ENCODE results near the gene PLAC8L1. TPM values are rescaled to one million over a fixed set of nuclear protein-coding genes. Genes with fewer than 3 reads are reported as not detected.

PLAC8L1 gene
- total and polyA plus RNA-seq, 2 of the 13 experiments (the other 11 are each of a cell fraction or from before 2014, with no cell fraction given): 0.44 TPM; not detected in 1

DNA sequence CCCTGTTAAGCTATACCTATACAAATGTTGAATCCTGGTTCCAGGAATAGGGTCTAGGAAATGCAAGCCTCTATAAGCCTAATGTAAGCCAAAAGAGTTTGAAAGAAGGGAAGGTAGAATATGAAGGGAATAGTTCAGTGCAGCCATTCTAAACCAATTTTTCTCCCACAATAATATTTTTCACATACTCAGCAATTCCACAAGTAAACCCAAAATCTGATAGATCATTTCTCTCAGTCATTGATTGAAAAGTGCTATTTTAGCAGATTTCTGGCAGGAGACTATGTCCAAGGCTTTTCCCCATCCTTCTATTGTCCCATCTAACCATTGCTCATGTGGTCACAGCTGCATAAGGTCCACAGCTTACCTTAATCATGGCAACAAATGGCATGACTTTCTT is 20.7 kb upstream of the PLAC8L1 start:
- FAIRE-seq (no peak), ATAC-seq (no peak), DNase-seq (ENCODE audit: low spot score) (no peak)
- Histone ChIP-seq H4K20me1 (ENCODE audit: insufficient read depth, low read length) (no peaks in the 10 kb centered on the region), H2AFZ (ENCODE audit: low read length) (no peak overlapping the region), H3K9ac (ENCODE audit: insufficient read depth, low read depth, low read length) (no peak overlapping the region), H3K27ac (ENCODE audit: extremely low read length, insufficient read depth, low read length) (no peak overlapping the region), H3K4me3 (replicated peaks in 1 of 3; ENCODE audit: insufficient read depth in 1 of 3, low read depth in 2 of 3, low read length in 3 of 3) (no peak overlapping the region), H3K79me2 (ENCODE audit: insufficient read depth, low read length) (no peaks in the 10 kb centered on the region), H3K4me2 (ENCODE audit: low read depth, low read length) (no peak overlapping the region), H3K36me3 (replicated peaks in 1 of 2; ENCODE audit: control insufficient read depth in 1 of 2, insufficient read depth in 2 of 2, low read length in 2 of 2) (peaks cover 9 to 76% of the 10 kb centered on the region in 2 experiments), H3K4me1 (ENCODE audit: insufficient read depth, low read length) (no peaks in the 10 kb centered on the region), H3K27me3 (ENCODE audit: control insufficient read depth in 1 of 2, insufficient read depth in 2 of 2, low read length in 2 of 2) (no peaks in the 10 kb centered on the region), H3K9me3 (ENCODE audit: low read length) (no peaks in the 10 kb centered on the region)
- CTCF ChIA-PET (ENCODE audit: low intra/inter-chr PET ratio, low total read pairs): no interaction called here
- TF ChIP-seq, protein P1, sequence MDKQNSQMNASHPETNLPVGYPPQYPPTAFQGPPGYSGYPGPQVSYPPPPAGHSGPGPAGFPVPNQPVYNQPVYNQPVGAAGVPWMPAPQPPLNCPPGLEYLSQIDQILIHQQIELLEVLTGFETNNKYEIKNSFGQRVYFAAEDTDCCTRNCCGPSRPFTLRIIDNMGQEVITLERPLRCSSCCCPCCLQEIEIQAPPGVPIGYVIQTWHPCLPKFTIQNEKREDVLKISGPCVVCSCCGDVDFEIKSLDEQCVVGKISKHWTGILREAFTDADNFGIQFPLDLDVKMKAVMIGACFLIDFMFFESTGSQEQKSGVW (CRISPR knock-in tag; IDR thresholded peaks at IDR 0.05; ENCODE audit: borderline replicate concordance): no peak
- TF ChIP-seq, protein P2, sequence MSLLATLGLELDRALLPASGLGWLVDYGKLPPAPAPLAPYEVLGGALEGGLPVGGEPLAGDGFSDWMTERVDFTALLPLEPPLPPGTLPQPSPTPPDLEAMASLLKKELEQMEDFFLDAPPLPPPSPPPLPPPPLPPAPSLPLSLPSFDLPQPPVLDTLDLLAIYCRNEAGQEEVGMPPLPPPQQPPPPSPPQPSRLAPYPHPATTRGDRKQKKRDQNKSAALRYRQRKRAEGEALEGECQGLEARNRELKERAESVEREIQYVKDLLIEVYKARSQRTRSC (CRISPR knock-in tag; IDR thresholded peaks at IDR 0.05; ENCODE audit: low read depth): no peak
- TF ChIP-seq MAFF (IDR thresholded peaks at IDR 0.05; ENCODE audit: low read depth, low read length): peak; percentile 85
- TF ChIP-seq, protein P3, sequence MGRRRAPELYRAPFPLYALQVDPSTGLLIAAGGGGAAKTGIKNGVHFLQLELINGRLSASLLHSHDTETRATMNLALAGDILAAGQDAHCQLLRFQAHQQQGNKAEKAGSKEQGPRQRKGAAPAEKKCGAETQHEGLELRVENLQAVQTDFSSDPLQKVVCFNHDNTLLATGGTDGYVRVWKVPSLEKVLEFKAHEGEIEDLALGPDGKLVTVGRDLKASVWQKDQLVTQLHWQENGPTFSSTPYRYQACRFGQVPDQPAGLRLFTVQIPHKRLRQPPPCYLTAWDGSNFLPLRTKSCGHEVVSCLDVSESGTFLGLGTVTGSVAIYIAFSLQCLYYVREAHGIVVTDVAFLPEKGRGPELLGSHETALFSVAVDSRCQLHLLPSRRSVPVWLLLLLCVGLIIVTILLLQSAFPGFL (CRISPR knock-in tag; IDR thresholded peaks at IDR 0.05): no peak
- TF ChIP-seq MAFK (conservative IDR thresholded peaks at IDR 0.05 in 1 of 2, IDR thresholded peaks at IDR 0.05 in 1 of 2; ENCODE audit: low read length in 2 of 2): peak; percentile 82 to 88
- intact Hi-C loops (cut with micrococcal nuclease; ENCODE audit: unreplicated experiment) (no loop called here), in situ Hi-C loops (cut with HindIII; ENCODE audit: extremely low pct_ligation_motif_present, low pct_unique_long_range_greater_than_20kb) (loop anchor here (25.0 kb wide), 1 partner anchor 311 kb away; the partner anchor contains the start of gene TCERG1)
- no TSS peak for BruUV-seq (replicated peaks)
- POLR2A ChIA-PET: no interaction called here

DNA sequence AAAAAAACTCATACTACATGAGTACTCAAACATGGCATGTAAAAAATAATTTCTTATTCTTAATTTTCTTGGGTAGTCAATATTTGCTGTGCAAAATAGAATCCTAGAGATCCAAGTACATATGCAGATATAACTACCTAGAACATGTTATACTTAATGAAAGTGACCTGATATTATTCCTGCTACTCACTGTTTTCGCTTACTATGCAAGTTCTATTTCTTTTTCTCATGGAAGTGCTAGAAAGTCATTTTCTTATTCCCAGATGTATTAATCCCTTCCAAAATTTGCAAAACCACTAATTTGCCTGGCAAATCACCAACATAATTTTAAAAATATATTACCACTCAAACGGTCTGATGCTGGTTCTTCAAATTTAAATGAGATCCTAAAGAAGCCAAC is 19.2 kb upstream of the PLAC8L1 start:
- no peaks in the 10 kb centered on the region for H3K79me2 ChIP-seq (ENCODE audit: insufficient read depth, low read length)
- ATAC-seq (no peak), FAIRE-seq (no peak), DNase-seq (ENCODE audit: low spot score) (no peak)
- H2AFZ ChIP-seq (ENCODE audit: low read length): no peak overlapping the region
- ChIA-PET CTCF (ENCODE audit: low intra/inter-chr PET ratio, low total read pairs) (no interaction called here), POLR2A (no interaction called here)
- WGBS (ENCODE audit: low lambda C conversion rate): 93% methylated on average over 2 of the region's 2 CpGs
- no peaks in the 10 kb centered on the region for H3K9me3 ChIP-seq (ENCODE audit: low read length)
- H3K9ac ChIP-seq (ENCODE audit: insufficient read depth, low read depth, low read length): no peak overlapping the region
- H3K4me1 ChIP-seq (ENCODE audit: insufficient read depth, low read length): peaks cover 11% of the 10 kb centered on the region
- no peak overlapping the region for H3K4me2 ChIP-seq (ENCODE audit: low read depth, low read length)
- H3K4me3 ChIP-seq (replicated peaks in 1 of 3; ENCODE audit: insufficient read depth in 1 of 3, low read depth in 2 of 3, low read length in 3 of 3): no peak overlapping the region
- no peaks in the 10 kb centered on the region for H3K27me3 ChIP-seq (ENCODE audit: control insufficient read depth in 1 of 2, insufficient read depth in 2 of 2, low read length in 2 of 2)
- H3K36me3 ChIP-seq (replicated peaks in 1 of 2; ENCODE audit: control insufficient read depth in 1 of 2, insufficient read depth in 2 of 2, low read length in 2 of 2): peaks cover 9 to 80% of the 10 kb centered on the region in 2 experiments
- in situ Hi-C loops (cut with HindIII; ENCODE audit: extremely low pct_ligation_motif_present, low pct_unique_long_range_greater_than_20kb) (no loop called here), intact Hi-C loops (cut with micrococcal nuclease; ENCODE audit: unreplicated experiment) (no loop called here)
- no peaks in the 10 kb centered on the region for H4K20me1 ChIP-seq (ENCODE audit: insufficient read depth, low read length)
- BruUV-seq (replicated peaks): no TSS peak
- H3K27ac ChIP-seq (ENCODE audit: extremely low read length, insufficient read depth, low read length): no peak overlapping the region
- TF ChIP-seq, protein P4, sequence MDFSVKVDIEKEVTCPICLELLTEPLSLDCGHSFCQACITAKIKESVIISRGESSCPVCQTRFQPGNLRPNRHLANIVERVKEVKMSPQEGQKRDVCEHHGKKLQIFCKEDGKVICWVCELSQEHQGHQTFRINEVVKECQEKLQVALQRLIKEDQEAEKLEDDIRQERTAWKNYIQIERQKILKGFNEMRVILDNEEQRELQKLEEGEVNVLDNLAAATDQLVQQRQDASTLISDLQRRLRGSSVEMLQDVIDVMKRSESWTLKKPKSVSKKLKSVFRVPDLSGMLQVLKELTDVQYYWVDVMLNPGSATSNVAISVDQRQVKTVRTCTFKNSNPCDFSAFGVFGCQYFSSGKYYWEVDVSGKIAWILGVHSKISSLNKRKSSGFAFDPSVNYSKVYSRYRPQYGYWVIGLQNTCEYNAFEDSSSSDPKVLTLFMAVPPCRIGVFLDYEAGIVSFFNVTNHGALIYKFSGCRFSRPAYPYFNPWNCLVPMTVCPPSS (IDR thresholded peaks at IDR 0.05): no peak
- TF ChIP-seq NFIB (CRISPR knock-in tag; IDR thresholded peaks at IDR 0.05; ENCODE audit: borderline replicate concordance): no peak
- TF ChIP-seq MAFK (conservative IDR thresholded peaks at IDR 0.05 in 1 of 2, IDR thresholded peaks at IDR 0.05 in 1 of 2; ENCODE audit: low read length in 2 of 2): peak; percentile 81
- no peak for TF ChIP-seq ZNF772 (CRISPR knock-in tag; IDR thresholded peaks at IDR 0.05)
- TF ChIP-seq ATF7-NPFF (CRISPR knock-in tag; IDR thresholded peaks at IDR 0.05; ENCODE audit: low read depth): no peak
- no peak for TF ChIP-seq PTBP1 (IDR thresholded peaks at IDR 0.05; ENCODE audit: low read depth, low read length, poor library complexity, severe bottlenecking)
- TF ChIP-seq MAFF (IDR thresholded peaks at IDR 0.05; ENCODE audit: low read depth, low read length): peak; percentile 67
- TF ChIP-seq ARHGAP35 (CRISPR knock-in tag; IDR thresholded peaks at IDR 0.05; ENCODE audit: borderline replicate concordance): no peak
